ENCODE data around the gene ADSS1.
A peak's percentile ranks its signal among the peaks of the same experiment; 100 is the strongest.

The ADSS1 gene

GRCh38 chr14:104778694-104779331 is 54.8 kb downstream of the ADSS1 start:
- no peak for DNase-seq

- DNase-seq, result no peak
Measured at GRCh38 chr14:104779776-104780512, 55.9 kb downstream of the ADSS1 start.

GRCh38 chr14:104780513-104781030 is 56.5 kb downstream of the ADSS1 start:
- DNase-seq, result no peak

- DNase-seq, result no peak
Measured at GRCh38 chr14:104781271-104782077, 57.4 kb downstream of the ADSS1 start.

GRCh38 chr14:104782086-104782807 is 58.2 kb downstream of the ADSS1 start:
- no peak for DNase-seq

- no peak for DNase-seq
Measured at GRCh38 chr14:104782808-104783139, 58.7 kb downstream of the ADSS1 start.

GRCh38 chr14:104783484-104784217 is 59.6 kb downstream of the ADSS1 start:
- DNase-seq, result no peak

- no peak for DNase-seq
Measured at GRCh38 chr14:104784218-104784568, 60.2 kb downstream of the ADSS1 start.

GRCh38 chr14:104784846-104785707 is 61.0 kb downstream of the ADSS1 start:
- peak in 15 of 51 donors; percentile 14 to 63 (median 32) for DNase-seq

GRCh38 chr14:104785708-104786080 is 61.7 kb downstream of the ADSS1 start:
- DNase-seq, result no peak

- DNase-seq, result peak in 1 of 51 donors; percentile 22
Measured at GRCh38 chr14:104786091-104786586, 62.1 kb downstream of the ADSS1 start.

GRCh38 chr14:104786726-104787675 is 63.0 kb downstream of the ADSS1 start:
- DNase-seq, result peak in 6 of 51 donors; percentile 18 to 42 (median 34)

GRCh38 chr14:104787736-104788135 is 63.7 kb downstream of the ADSS1 start:
- no peak for DNase-seq

GRCh38 chr14:104788161-104788818 is 64.3 kb downstream of the ADSS1 start:
- DNase-seq, result no peak

- DNase-seq, result no peak
Measured at GRCh38 chr14:104788873-104789663, 65.0 kb downstream of the ADSS1 start.

- DNase-seq, result no peak
Measured at GRCh38 chr14:104789752-104790743, 66.0 kb downstream of the ADSS1 start.

Measured in hypothalamus (tissue), 51 donors.